ENCODE measurements around the gene EPN1.

Gene EPN1

GRCh38 chr19:55672418-55672817 lies 2.6 kb upstream of the EPN1 start:
- Histone ChIP-seq H3K9me3 (ENCODE audit: control insufficient read depth in 2 of 2, low read length in 2 of 2) (no peaks in the 10 kb centered on the region), H3K27me3 (ENCODE audit: control insufficient read depth in 1 of 2, insufficient read depth in 2 of 2, low read length in 2 of 2) (no peaks in the 10 kb centered on the region), H3K27ac (ENCODE audit: low read length) (no peak overlapping the region), H3K9ac (ENCODE audit: low read length in 2 of 2) (no peak overlapping the region), H3K4me3 (ENCODE audit: low read length in 2 of 2) (no peak overlapping the region), H3K36me3 (ENCODE audit: control insufficient read depth in 2 of 2, insufficient read depth in 2 of 2, low read length in 2 of 2) (peaks cover 20 to 31% of the 10 kb centered on the region in 2 donors), H3K4me1 (ENCODE audit: control insufficient read depth, insufficient read depth, low read length) (peaks cover 28% of the 10 kb centered on the region)

- H3K9me3 ChIP-seq (ENCODE audit: control insufficient read depth in 2 of 2, low read length in 2 of 2) = no peaks in the 10 kb centered on the region
- H3K4me3 ChIP-seq (ENCODE audit: low read length in 2 of 2) = no peak overlapping the region
- no peak overlapping the region for H3K27ac ChIP-seq (ENCODE audit: low read length)
- H3K9ac ChIP-seq (ENCODE audit: low read length in 2 of 2) = no peak overlapping the region
- H3K4me1 ChIP-seq (ENCODE audit: control insufficient read depth, insufficient read depth, low read length) = peaks cover 37% of the 10 kb centered on the region
- no peaks in the 10 kb centered on the region for H3K27me3 ChIP-seq (ENCODE audit: control insufficient read depth in 1 of 2, insufficient read depth in 2 of 2, low read length in 2 of 2)
- H3K36me3 ChIP-seq (ENCODE audit: control insufficient read depth in 2 of 2, insufficient read depth in 2 of 2, low read length in 2 of 2) = peaks cover 22 to 28% of the 10 kb centered on the region in 2 donors
These were observed 1.6 kb upstream of the EPN1 start for GRCh38 chr19:55673465-55673864.

- Histone ChIP-seq H3K9me3 (ENCODE audit: control insufficient read depth in 2 of 2, low read length in 2 of 2) (no peaks in the 10 kb centered on the region), H3K27me3 (ENCODE audit: control insufficient read depth in 1 of 2, insufficient read depth in 2 of 2, low read length in 2 of 2) (no peaks in the 10 kb centered on the region), H3K9ac (ENCODE audit: low read length in 2 of 2) (no peak overlapping the region), H3K4me1 (ENCODE audit: control insufficient read depth, insufficient read depth, low read length) (peaks cover 39% of the 10 kb centered on the region), H3K36me3 (ENCODE audit: control insufficient read depth in 2 of 2, insufficient read depth in 2 of 2, low read length in 2 of 2) (peaks cover 23 to 29% of the 10 kb centered on the region in 2 donors), H3K27ac (ENCODE audit: low read length) (no peak overlapping the region), H3K4me3 (ENCODE audit: low read length in 2 of 2) (no peak overlapping the region)
These were observed 1.1 kb upstream of the EPN1 start for GRCh38 chr19:55673889-55674288.

GRCh38 chr19:55674459-55674840 lies 576 bp upstream of the EPN1 start:
- peak overlapping the region in 1 of 2 donors; percentile 56 for H3K9ac ChIP-seq (ENCODE audit: low read length in 2 of 2)
- H3K27ac ChIP-seq (ENCODE audit: low read length) = peak overlapping the region; percentile 71
- H3K4me1 ChIP-seq (ENCODE audit: control insufficient read depth, insufficient read depth, low read length) = peaks cover 39% of the 10 kb centered on the region
- peak overlapping the region; percentile 49 to 96 for H3K4me3 ChIP-seq (ENCODE audit: low read length in 2 of 2)
- peaks cover 23 to 31% of the 10 kb centered on the region in 2 donors for H3K36me3 ChIP-seq (ENCODE audit: control insufficient read depth in 2 of 2, insufficient read depth in 2 of 2, low read length in 2 of 2)
- H3K9me3 ChIP-seq (ENCODE audit: control insufficient read depth in 2 of 2, low read length in 2 of 2) = no peaks in the 10 kb centered on the region
- H3K27me3 ChIP-seq (ENCODE audit: control insufficient read depth in 1 of 2, insufficient read depth in 2 of 2, low read length in 2 of 2) = no peaks in the 10 kb centered on the region

- H3K9ac ChIP-seq (ENCODE audit: low read length in 2 of 2) = peak overlapping the region; percentile 93 to 94
- no peaks in the 10 kb centered on the region for H3K9me3 ChIP-seq (ENCODE audit: control insufficient read depth in 2 of 2, low read length in 2 of 2)
- H3K36me3 ChIP-seq (ENCODE audit: control insufficient read depth in 2 of 2, insufficient read depth in 2 of 2, low read length in 2 of 2) = peaks cover 24 to 25% of the 10 kb centered on the region in 2 donors
- peak overlapping the region; percentile 96 for H3K4me3 ChIP-seq (ENCODE audit: low read length in 2 of 2)
- no peaks in the 10 kb centered on the region for H3K27me3 ChIP-seq (ENCODE audit: control insufficient read depth in 1 of 2, insufficient read depth in 2 of 2, low read length in 2 of 2)
- H3K27ac ChIP-seq (ENCODE audit: low read length) = peak overlapping the region; percentile 71
- peaks cover 35% of the 10 kb centered on the region for H3K4me1 ChIP-seq (ENCODE audit: control insufficient read depth, insufficient read depth, low read length)
These were observed 782 bp downstream of the EPN1 start for GRCh38 chr19:55675661-55676354.

GRCh38 chr19:55676383-55676782 lies 1.4 kb downstream of the EPN1 start:
- Histone ChIP-seq H3K4me3 (ENCODE audit: low read length in 2 of 2) (peak overlapping the region; percentile 96), H3K36me3 (ENCODE audit: control insufficient read depth in 2 of 2, insufficient read depth in 2 of 2, low read length in 2 of 2) (peaks cover 28% of the 10 kb centered on the region in 2 donors), H3K27me3 (ENCODE audit: control insufficient read depth in 1 of 2, insufficient read depth in 2 of 2, low read length in 2 of 2) (no peaks in the 10 kb centered on the region), H3K4me1 (ENCODE audit: control insufficient read depth, insufficient read depth, low read length) (peaks cover 35% of the 10 kb centered on the region), H3K27ac (ENCODE audit: low read length) (no peak overlapping the region), H3K9me3 (ENCODE audit: control insufficient read depth in 2 of 2, low read length in 2 of 2) (no peaks in the 10 kb centered on the region), H3K9ac (ENCODE audit: low read length in 2 of 2) (peak overlapping the region; percentile 55 to 93)

- no peaks in the 10 kb centered on the region for H3K27me3 ChIP-seq (ENCODE audit: control insufficient read depth in 1 of 2, insufficient read depth in 2 of 2, low read length in 2 of 2)
- peak overlapping the region in 1 of 2 donors; percentile 96 for H3K4me3 ChIP-seq (ENCODE audit: low read length in 2 of 2)
- H3K36me3 ChIP-seq (ENCODE audit: control insufficient read depth in 2 of 2, insufficient read depth in 2 of 2, low read length in 2 of 2) = peaks cover 28 to 29% of the 10 kb centered on the region in 2 donors
- peaks cover 35% of the 10 kb centered on the region for H3K4me1 ChIP-seq (ENCODE audit: control insufficient read depth, insufficient read depth, low read length)
- peak overlapping the region in 1 of 2 donors; percentile 55 for H3K9ac ChIP-seq (ENCODE audit: low read length in 2 of 2)
- H3K9me3 ChIP-seq (ENCODE audit: control insufficient read depth in 2 of 2, low read length in 2 of 2) = no peaks in the 10 kb centered on the region
- no peak overlapping the region for H3K27ac ChIP-seq (ENCODE audit: low read length)
These were observed 2.0 kb downstream of the EPN1 start for GRCh38 chr19:55676889-55677505.

- H3K27ac ChIP-seq (ENCODE audit: low read length) = no peak overlapping the region
- H3K36me3 ChIP-seq (ENCODE audit: control insufficient read depth in 2 of 2, insufficient read depth in 2 of 2, low read length in 2 of 2) = peaks cover 28 to 32% of the 10 kb centered on the region in 2 donors
- H3K9ac ChIP-seq (ENCODE audit: low read length in 2 of 2) = peak overlapping the region; percentile 21 to 33
- no peaks in the 10 kb centered on the region for H3K9me3 ChIP-seq (ENCODE audit: control insufficient read depth in 2 of 2, low read length in 2 of 2)
- peak overlapping the region in 1 of 2 donors; percentile 8 for H3K4me3 ChIP-seq (ENCODE audit: low read length in 2 of 2)
- H3K4me1 ChIP-seq (ENCODE audit: control insufficient read depth, insufficient read depth, low read length) = peaks cover 35% of the 10 kb centered on the region
- H3K27me3 ChIP-seq (ENCODE audit: control insufficient read depth in 1 of 2, insufficient read depth in 2 of 2, low read length in 2 of 2) = no peaks in the 10 kb centered on the region
These were observed 2.6 kb downstream of the EPN1 start for GRCh38 chr19:55677572-55678028.

GRCh38 chr19:55678121-55678671 lies 3.2 kb downstream of the EPN1 start:
- Histone ChIP-seq H3K27me3 (ENCODE audit: control insufficient read depth in 1 of 2, insufficient read depth in 2 of 2, low read length in 2 of 2) (no peaks in the 10 kb centered on the region), H3K9me3 (ENCODE audit: control insufficient read depth in 2 of 2, low read length in 2 of 2) (no peaks in the 10 kb centered on the region), H3K4me1 (ENCODE audit: control insufficient read depth, insufficient read depth, low read length) (peaks cover 35% of the 10 kb centered on the region), H3K36me3 (ENCODE audit: control insufficient read depth in 2 of 2, insufficient read depth in 2 of 2, low read length in 2 of 2) (peaks cover 28 to 32% of the 10 kb centered on the region in 2 donors), H3K4me3 (ENCODE audit: low read length in 2 of 2) (no peak overlapping the region), H3K27ac (ENCODE audit: low read length) (no peak overlapping the region), H3K9ac (ENCODE audit: low read length in 2 of 2) (no peak overlapping the region)

- no peak overlapping the region for H3K27ac ChIP-seq (ENCODE audit: low read length)
- no peak overlapping the region for H3K9ac ChIP-seq (ENCODE audit: low read length in 2 of 2)
- no peaks in the 10 kb centered on the region for H3K9me3 ChIP-seq (ENCODE audit: control insufficient read depth in 2 of 2, low read length in 2 of 2)
- no peak overlapping the region for H3K4me3 ChIP-seq (ENCODE audit: low read length in 2 of 2)
- H3K36me3 ChIP-seq (ENCODE audit: control insufficient read depth in 2 of 2, insufficient read depth in 2 of 2, low read length in 2 of 2) = peaks cover 37 to 39% of the 10 kb centered on the region in 2 donors
- no peaks in the 10 kb centered on the region for H3K27me3 ChIP-seq (ENCODE audit: control insufficient read depth in 1 of 2, insufficient read depth in 2 of 2, low read length in 2 of 2)
- H3K4me1 ChIP-seq (ENCODE audit: control insufficient read depth, insufficient read depth, low read length) = peaks cover 32% of the 10 kb centered on the region
These were observed 4.6 kb downstream of the EPN1 start for GRCh38 chr19:55679343-55680257.
